Endodermal cell (in vitro differentiated cells): ENCODE results near the gene NUPR1. TPM values are rescaled to one million over a fixed set of nuclear protein-coding genes. Genes with fewer than 3 reads are reported as not detected.
A peak's percentile ranks its signal among the peaks of the same experiment; 100 is the strongest.

Experiments used
- DNase-seq: peaks from one replicate; pipeline ENCODE4 v3.0.0-alpha.2; 2017
- H3K27ac ChIP-seq: 2 replicates; pipeline ENCODE4 v1.5.1; 2013; ENCODE audit warnings: mild to moderate bottlenecking, low read depth, low read length, moderate library complexity
- H3K27me3 ChIP-seq: 2 replicates; pipeline ENCODE4 v1.6.1; 2013; ENCODE audit warnings: mild to moderate bottlenecking, low read length, moderate library complexity; ENCODE audit not compliant: insufficient read depth, control insufficient read depth, poor library complexity, severe bottlenecking
- H3K36me3 ChIP-seq: 2 replicates; pipeline ENCODE4 v1.7.0; 2013; ENCODE audit warnings: mild to moderate bottlenecking, low read length, moderate library complexity; ENCODE audit not compliant: control insufficient read depth, insufficient read depth
- H3K4me1 ChIP-seq: one replicate; pipeline ENCODE4 v1.7.0; 2013; ENCODE audit warnings: low read length; ENCODE audit not compliant: control insufficient read depth, insufficient read depth
- H3K4me3 ChIP-seq: 2 replicates; pipeline ENCODE4 v1.5.1; 2013; ENCODE audit warnings: mild to moderate bottlenecking, low read length, moderate library complexity
- H3K9ac ChIP-seq: 2 replicates; pipeline ENCODE4 v1.6.1; 2013; ENCODE audit warnings: mild to moderate bottlenecking, low read length, moderate library complexity; ENCODE audit not compliant: poor library complexity, severe bottlenecking; ENCODE audit errors: extremely low read depth
- H3K9me3 ChIP-seq: 2 replicates; pipeline ENCODE4 v1.6.1; 2013; ENCODE audit warnings: mild to moderate bottlenecking, low read length, moderate library complexity; ENCODE audit not compliant: control insufficient read depth
- H3K27ac Mint-ChIP-seq: 2 replicates; pipeline ENCODE4 v1.8.0; 2020; ENCODE audit warnings: mixed read lengths
- H3K27me3 Mint-ChIP-seq: 2 replicates; pipeline ENCODE4 v1.8.0; 2021; ENCODE audit warnings: mild to moderate bottlenecking, mixed read lengths; ENCODE audit not compliant: insufficient read depth
- H3K36me3 Mint-ChIP-seq: 2 replicates; pipeline ENCODE4 v1.8.0; 2020; ENCODE audit warnings: low read depth, mixed read lengths
- H3K4me1 Mint-ChIP-seq: 2 replicates; pipeline ENCODE4 v1.8.0; 2020; ENCODE audit warnings: mixed read lengths
- H3K4me3 Mint-ChIP-seq: 2 replicates; pipeline ENCODE4 v1.8.0; 2020; ENCODE audit warnings: mild to moderate bottlenecking, moderate library complexity, mixed read lengths
- H3K9me3 Mint-ChIP-seq: 2 replicates; pipeline ENCODE4 v1.8.0; 2020; ENCODE audit warnings: mild to moderate bottlenecking, mixed read lengths
- WGBS, 2 experiments: methylation state at CpG; one replicate each; pipeline versions ENCODE4 v1.1.5 to v1.1.7; 2013; ENCODE audit warnings: missing lambda C conversion rate in 2 of 2, mixed read lengths in 1 of 2; ENCODE audit not compliant: insufficient coverage in 1 of 2, insufficient read length in 1 of 2; 5-methylcytosine and 5-hydroxymethylcytosine counted together
- total RNA-seq, 2 donors: library from RNA; stranded (reverse); fragmentation: NEBNext Ultra II Directional in 1 of 2; extraction: Animal tissue kit (Norgen Biotek cat#: 25700) in 1 of 2; gene quantifications; 2 replicates in 1 of 2; 3 replicates in 1 of 2; pipeline ENCODE4 v1.2.1, GENCODE V29; 2021
- TF ChIP-seq, protein P1 (sequence below): fragments of 200-600 bp; sonication (generic); conservative IDR thresholded peaks from 2 replicates; pipeline ENCODE4 v1.5.0; 2021; ENCODE audit warnings: antibody characterized with exemption, mild to moderate bottlenecking

The NUPR1 gene
- total RNA-seq, 2 donors from 2014 or later: not detected

DNA sequence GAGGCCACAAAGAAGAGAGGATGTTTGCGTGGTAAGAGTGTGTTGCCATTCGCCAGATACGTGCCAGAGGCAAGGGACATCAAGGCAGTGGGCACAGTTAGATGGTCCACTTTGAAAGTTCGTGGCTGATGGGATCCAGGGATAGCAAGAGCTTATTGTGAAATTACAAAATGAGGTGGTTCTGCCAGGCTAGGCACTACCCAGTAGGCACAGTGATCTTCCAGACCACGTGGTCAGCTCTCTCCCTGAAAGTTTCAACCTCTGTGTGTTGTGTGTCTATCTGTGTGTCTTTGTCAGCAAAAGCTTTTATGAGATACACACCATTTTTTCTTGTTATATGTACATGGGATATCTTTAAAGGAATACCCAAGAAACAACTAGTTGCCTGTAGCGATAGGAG lies 24.4 kb upstream of the NUPR1 start:
- H3K27ac ChIP-seq: no peak overlapping the region
- H3K9me3 ChIP-seq: peaks cover 9% of the 10 kb centered on the region
- Mint-ChIP-seq H3K27ac (no peak overlapping the region), H3K4me1 (peaks cover 6% of the 10 kb centered on the region), H3K9me3 (peaks cover 23% of the 10 kb centered on the region), H3K4me3 (no peak overlapping the region), H3K27me3 (no peaks in the 10 kb centered on the region), H3K36me3 (peaks cover 41% of the 10 kb centered on the region)
- no peaks in the 10 kb centered on the region for H3K4me1 ChIP-seq
- H3K27me3 ChIP-seq: no peaks in the 10 kb centered on the region
- 87 to 94% methylated on average over 5 to 6 of the region's 6 CpGs for WGBS, 2 experiments
- no peak overlapping the region for H3K9ac ChIP-seq
- TF ChIP-seq, protein P1, sequence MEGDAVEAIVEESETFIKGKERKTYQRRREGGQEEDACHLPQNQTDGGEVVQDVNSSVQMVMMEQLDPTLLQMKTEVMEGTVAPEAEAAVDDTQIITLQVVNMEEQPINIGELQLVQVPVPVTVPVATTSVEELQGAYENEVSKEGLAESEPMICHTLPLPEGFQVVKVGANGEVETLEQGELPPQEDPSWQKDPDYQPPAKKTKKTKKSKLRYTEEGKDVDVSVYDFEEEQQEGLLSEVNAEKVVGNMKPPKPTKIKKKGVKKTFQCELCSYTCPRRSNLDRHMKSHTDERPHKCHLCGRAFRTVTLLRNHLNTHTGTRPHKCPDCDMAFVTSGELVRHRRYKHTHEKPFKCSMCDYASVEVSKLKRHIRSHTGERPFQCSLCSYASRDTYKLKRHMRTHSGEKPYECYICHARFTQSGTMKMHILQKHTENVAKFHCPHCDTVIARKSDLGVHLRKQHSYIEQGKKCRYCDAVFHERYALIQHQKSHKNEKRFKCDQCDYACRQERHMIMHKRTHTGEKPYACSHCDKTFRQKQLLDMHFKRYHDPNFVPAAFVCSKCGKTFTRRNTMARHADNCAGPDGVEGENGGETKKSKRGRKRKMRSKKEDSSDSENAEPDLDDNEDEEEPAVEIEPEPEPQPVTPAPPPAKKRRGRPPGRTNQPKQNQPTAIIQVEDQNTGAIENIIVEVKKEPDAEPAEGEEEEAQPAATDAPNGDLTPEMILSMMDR: no peak
- no peak overlapping the region for H3K4me3 ChIP-seq
- no peak for DNase-seq
- peaks cover 9% of the 10 kb centered on the region for H3K36me3 ChIP-seq

DNA sequence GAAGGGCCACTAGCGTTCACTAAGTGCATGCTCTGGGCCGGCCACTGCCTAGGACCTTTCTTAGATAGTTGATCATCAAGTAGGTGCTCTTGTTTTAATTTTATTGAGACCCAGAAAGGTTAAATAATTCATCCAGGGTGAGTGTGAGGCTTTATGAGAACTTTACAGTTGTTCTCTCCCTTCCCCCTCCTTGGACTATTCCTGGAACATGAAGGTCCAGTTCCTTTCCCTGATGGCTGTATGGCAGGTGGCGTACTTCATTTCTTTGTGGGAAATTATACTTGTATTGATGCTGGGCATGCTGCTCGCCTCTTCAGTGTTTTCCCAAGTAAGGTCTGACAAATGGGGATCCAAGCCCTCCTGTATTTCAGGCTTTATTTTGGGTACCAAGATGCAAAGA lies 23.4 kb upstream of the NUPR1 start:
- Mint-ChIP-seq H3K36me3 (peaks cover 42% of the 10 kb centered on the region), H3K9me3 (peaks cover 16% of the 10 kb centered on the region), H3K4me3 (no peak overlapping the region), H3K27me3 (no peaks in the 10 kb centered on the region), H3K4me1 (peaks cover 6% of the 10 kb centered on the region), H3K27ac (no peak overlapping the region)
- Histone ChIP-seq H3K9ac (no peak overlapping the region), H3K4me1 (no peaks in the 10 kb centered on the region), H3K36me3 (peaks cover 9% of the 10 kb centered on the region), H3K4me3 (no peak overlapping the region), H3K27me3 (no peaks in the 10 kb centered on the region), H3K9me3 (peaks cover 2% of the 10 kb centered on the region), H3K27ac (no peak overlapping the region)
- TF ChIP-seq, protein P1: no peak
- 92 to 97% methylated on average over 2 to 4 of the region's 4 CpGs for WGBS, 2 experiments
- DNase-seq: no peak

DNA sequence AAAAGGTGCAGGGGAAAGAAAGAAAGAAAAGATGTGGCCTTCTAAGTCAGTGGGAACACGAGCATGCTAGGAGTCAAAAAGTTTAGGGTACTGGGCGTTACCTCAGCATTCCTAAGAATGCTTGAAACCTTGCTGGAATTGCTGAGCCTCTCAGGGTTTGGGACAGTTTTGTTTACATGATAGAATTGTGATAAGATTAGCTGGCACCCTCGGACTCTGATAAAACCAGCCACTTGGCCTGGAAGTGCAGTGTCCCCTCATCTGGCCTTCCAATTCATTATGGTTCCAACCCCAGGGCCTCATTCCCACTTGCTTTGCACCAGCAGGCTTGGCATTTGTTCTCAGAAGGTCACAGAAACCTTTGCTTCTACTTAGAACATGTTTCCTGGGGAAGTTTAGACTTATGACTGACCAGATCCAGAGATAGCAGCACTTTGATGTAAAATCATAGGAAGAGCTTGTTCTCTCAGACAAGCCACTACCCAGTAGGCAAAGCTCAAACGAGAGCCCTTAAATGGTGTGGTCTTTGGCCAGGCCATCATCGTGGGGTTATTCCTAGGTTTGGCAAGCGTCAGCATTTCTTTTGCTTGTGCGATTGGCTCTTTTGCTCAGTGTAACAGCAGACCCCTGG lies 22.9 kb upstream of the NUPR1 start:
- WGBS, 2 experiments: 85 to 92% methylated on average over 7 of the region's 7 CpGs
- no peaks in the 10 kb centered on the region for H3K4me1 ChIP-seq
- peaks cover 9% of the 10 kb centered on the region for H3K36me3 ChIP-seq
- H3K9ac ChIP-seq: no peak overlapping the region
- H3K9me3 ChIP-seq: no peaks in the 10 kb centered on the region
- Mint-ChIP-seq H3K27me3 (no peaks in the 10 kb centered on the region), H3K4me3 (no peak overlapping the region), H3K9me3 (peaks cover 13% of the 10 kb centered on the region), H3K27ac (peak overlapping the region; percentile 61), H3K36me3 (peaks cover 39% of the 10 kb centered on the region), H3K4me1 (peaks cover 6% of the 10 kb centered on the region)
- DNase-seq: no peak
- H3K27ac ChIP-seq: no peak overlapping the region
- TF ChIP-seq, protein P1: no peak
- no peaks in the 10 kb centered on the region for H3K27me3 ChIP-seq
- no peak overlapping the region for H3K4me3 ChIP-seq
